NCI-H526 treated with DMSO at 0.1 percent for 48 hours (cell line): Measurements from ENCODE around the gene INMT.

Experiments used
- DNase-seq: peaks from one replicate; lab custom pipeline; 2025; lab: John Stamatoyannopoulos, UW

INMT gene

DNA sequence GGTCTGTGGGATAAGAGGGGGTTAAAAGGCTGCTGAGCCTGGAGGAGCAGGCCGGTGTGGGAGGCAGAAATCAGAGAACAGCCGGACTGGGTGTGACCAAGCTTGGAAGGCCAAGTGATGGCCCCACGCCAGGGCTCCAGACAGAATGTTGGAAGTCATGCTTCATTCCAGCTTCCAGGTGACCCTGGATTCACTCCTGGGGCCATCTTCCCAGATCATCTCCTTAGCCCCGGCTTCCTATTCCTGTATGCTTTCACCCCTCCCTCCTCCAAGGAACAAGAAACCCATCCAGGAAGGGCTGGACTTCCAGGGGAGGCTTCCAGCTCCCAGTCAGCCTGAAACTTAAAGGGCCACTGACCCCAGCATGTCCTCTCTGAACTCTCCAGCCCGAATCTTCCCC lies 1.0 kb downstream of the INMT start:
- DNase-seq = no peak

DNA sequence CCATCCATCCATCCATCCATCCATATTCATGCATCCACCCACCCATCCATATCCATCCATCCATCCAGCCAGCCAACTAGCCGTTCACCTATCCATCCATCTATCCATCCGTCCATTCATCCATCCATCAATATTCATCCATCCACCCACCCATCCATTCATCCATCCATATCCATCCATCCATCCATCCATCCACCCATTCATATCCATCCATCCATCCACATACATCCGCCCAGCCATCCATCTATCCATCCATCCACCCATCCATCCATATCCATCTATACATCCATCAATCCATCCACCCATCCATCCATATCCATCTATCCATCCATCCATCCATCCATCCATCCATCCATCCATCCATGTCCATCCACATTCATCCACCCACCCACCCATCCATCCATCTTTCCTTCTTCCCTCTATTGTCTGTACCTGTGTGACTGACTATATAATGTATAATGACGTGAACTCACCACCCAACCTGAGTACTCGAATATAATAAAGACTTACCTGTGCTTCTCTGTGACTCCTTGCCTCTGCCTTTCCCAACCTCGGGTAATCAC lies 2.5 kb downstream of the INMT start:
- DNase-seq = no peak

DNA sequence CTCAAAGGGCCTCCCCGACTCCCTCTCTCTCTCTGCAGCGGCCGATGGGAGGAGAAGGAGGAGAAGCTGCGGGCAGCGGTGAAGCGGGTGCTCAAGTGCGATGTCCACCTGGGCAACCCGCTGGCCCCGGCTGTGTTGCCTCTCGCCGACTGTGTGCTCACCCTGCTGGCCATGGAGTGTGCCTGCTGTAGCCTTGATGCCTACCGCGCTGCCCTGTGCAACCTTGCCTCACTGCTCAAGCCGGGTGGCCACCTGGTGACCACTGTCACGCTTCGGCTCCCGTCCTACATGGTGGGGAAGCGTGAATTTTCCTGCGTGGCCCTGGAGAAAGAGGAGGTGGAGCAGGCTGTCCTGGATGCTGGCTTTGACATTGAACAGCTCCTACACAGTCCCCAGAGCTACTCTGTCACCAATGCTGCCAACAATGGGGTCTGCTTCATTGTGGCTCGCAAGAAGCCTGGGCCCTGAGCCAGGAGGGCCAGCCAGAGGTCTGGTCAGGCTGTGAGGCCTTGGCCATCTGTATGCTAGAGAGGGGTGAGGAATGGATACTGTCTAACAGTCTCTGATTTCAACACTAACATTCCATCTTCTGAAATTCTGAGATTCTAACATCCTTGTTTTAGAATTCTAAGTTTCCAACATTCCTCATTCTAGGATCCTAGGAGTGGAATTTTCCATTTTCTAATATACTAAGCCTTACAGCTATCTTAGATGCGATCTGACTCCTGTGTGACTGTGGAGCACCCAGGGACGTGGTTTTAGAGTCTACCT lies 3.6 kb downstream of the INMT start:
- DNase-seq = no peak

DNA sequence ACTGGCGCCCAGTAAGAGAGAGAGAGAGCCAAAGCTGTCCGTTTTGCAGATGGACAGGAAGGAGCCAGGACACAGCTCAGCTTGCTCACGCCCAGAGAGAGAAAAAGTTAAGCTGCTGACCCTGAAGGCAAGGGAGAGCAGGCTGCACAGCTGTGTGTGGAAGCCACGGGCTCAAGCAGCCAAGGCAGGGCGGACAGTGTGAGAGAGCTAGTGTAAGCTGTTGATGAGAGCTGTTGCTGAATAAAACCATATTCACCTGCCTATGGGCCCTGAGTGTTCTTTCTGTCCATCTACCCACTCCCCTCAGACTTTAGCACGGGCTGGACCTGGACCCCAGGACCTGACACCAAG lies 5.4 kb downstream of the INMT start:
- no peak for DNase-seq

DNA sequence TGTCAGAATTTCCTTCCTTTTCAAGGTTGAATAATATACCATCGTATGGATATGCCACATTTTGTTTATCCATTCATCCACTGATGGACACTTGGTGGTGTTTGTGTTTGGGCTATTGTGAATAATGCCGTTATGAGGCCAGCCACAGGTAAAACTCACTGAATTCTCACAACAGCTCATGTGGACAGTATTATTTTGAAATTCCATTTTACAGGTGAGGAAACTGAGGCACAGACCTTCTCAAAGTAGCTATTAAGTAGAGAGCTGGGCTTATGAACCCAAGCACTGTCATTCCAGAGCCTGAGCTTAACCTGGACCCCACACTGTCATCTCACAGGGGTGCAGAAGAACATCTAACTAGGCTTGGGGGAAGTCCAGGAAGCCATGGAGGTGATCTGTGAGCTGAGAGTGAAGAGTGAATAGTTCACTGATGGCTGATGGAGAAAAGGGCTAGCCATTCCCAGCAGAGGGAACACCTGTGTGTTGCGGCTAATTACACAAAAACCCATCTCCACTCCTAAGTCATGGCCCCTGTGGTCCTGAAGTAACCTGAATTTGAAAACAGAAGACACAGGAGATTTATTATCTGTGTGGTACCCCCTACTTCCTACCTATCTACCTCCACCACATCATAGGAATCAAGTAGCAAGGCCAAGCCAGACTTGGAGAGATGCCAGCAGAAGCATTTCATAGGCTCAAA lies 8.7 kb downstream of the INMT start:
- no peak for DNase-seq

DNA sequence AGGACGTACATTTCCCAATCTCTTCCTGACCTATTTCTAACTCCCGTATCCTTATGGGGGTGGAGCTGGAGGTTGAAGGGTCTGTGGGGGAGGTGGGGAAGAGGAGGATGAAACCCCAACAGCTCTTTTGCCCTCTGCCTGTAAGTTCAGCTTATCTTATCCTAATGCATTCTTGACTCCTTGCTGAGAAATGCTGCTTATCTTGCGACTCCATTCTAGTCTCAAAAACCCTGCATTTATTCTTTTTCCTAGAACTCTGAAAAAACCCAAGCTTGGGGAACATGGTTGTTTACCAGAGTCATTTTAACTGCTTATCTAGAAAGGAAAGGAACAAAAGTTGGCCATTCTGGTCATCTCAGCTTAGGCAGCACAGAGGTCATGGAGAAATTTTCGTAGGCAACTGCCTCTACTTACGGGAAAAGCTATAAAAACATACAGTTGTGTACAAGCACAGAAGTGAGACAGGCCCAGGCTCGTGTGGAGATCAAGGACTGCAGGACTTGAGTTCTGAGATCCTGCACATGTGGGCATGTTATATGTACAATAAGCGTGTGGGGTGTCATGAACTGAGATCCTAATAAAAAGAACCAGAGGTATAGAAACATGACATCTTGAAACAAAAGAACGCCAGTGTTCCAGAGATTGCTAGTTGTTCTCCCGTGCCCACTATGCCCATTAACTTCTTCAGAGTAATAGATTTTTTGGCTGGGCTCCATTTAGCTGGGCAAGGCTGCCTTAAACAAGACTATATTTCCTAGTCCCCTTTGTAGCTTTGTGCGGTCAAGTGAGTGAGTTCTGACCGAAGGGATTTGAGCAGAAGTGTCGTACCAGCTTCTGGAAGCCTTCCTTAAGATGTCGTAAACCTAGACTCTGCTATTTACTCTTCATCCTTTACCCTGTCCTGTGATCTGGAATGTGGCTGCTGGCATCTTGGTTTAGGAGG lies 9.6 kb downstream of the INMT start:
- no peak for DNase-seq

DNA sequence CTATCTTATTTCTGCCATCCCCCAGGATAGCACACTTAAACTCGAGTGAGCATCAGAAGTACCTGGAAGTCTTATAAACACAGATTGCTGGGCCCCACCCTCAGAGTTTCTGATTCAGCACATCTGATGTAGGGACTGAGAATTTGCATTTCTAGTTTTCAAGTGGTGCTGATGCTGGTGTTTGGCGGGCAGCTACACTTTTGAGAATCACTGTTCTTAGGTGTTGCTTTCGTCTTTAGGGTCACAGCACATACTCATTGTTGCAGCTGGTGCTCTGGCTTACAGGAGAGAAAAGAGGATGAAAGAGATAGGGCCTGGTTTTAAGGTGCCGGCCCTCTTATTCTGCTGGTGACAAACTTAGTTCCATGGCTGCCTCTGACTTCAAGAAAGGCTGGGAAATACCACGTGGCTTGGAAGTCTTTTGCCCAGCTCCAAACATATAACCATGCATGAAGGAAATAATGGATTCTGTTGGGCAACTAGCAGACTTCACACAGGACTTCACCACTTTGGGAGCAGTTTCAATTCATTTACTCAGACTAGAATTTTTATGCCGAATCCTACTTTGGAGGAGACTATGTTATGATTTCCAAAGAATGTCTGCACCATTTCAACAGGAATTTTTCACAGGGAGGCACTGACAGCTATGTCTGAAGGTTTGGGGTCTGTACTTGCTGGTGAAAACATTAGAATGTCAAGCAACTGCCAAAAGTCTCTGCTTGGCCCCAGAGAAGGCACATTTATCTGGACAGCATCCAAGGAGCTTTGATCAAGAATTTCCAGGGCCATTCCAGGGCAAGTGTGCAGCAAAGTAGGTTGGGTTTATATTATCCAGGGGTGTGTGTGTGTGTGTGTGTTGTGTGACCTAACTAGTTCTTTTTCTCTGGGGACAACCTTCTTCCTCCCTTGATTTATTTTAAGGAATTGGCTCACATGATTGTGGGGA lies 12.4 kb downstream of the INMT start:
- DNase-seq = no peak

DNA sequence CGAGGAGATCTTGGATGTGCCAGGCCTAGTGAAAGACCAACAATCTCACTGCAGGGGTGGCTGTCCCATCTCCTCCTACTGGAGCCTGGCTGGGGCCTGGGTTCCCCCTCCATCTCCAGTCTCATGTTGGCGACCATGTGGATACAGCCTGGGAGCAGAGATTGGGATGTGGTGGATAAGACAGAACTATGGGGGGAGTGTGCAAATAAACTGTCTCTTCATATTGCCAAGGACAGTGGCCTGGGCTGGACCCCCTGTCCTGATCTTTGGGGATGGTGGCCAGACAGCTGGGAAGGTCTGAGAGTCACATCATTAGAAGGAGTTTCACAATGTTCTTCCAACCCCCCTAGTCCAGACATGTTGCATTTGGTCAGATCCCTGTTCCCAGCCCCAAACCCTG lies 13.5 kb downstream of the INMT start:
- no peak for DNase-seq

DNA sequence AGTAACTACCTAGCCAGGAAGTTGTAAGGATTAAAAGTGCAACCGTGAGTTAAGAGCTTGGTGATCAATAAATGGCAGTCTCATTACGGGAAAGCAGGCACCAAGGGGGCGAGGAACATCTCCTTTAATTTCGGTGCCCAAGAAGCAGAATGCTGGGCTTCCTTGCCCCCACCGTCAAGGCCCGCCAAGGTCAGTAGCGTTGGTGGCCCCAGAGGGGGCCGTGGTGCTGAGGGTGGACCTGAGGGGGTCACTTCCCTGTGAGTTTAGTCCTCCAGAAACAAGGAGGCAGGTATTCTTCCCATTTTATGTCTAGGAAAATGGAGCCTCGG lies 18.9 kb downstream of the INMT start:
- no peak for DNase-seq

DNA sequence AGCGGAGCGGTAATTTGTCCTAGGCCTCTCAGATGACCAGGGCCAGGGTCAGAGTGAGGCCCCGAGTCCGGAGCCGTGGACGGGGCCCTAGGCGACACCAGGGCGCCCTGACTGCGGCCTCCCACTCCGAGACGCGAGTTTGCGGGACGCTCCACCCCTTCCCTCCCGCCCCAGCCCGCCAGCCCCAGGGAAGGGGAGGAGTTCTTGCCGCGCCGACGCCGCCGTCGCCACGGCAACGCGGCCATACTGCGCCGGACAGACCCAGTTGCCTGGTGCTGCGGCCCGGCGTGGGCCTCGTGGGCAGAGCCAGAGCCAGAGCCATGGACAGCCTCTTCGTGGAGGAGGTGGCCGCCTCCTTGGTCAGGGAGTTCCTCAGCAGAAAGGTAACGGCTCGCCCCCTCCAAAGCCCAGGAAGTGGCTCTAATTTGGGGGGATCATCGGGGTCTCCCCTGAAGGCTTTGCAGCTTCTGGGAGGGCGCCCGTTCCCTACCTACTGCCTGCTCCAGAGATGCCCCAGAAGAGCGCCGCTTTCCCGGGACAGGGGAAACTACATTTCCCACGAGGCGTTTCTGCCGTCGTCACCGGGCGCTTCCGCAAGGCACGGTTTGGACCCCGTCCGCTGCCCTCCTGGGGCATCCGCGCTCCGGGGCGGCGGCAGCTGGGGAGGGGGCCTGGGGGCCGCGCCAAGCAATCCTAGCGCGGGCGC lies 19.4 kb downstream of the INMT start, which contains the start of gene MINDY4:
Gene MINDY4, plus strand, starts transcription at position 244 of the 706 bp plus-strand sequence. Its CDS starts 77 bp downstream, at position 321.
- peak; percentile 77 for DNase-seq

- DNase-seq = no peak
Measured at GRCh38 chr7:30771880-30772425, 20.0 kb downstream of the INMT start.

DNA sequence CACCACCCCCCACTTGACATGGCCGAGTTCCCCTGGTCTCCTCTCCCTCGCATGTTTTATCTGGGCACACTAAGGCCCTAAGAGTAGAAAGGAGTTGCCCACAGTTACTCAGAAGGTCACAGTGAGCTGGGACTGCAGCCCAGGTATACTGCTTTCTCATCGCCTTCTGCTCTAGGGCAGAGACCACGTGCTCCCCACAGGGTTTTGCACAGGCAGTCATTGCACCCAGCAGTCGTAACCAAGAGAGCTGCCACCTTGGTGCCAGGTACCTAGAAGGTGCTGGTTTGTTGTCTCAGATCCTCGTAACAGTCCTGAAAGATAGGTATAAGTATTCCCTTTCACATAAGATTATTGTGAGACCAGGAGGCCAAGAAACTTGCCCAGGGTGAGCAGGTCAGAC lies 21.0 kb downstream of the INMT start:
- no peak for DNase-seq

GRCh38 chr7:30775992-30776391 lies 24.1 kb downstream of the INMT start:
- DNase-seq = no peak

GRCh38 chr7:30776971-30777370 lies 25.0 kb downstream of the INMT start:
- DNase-seq = no peak

DNA sequence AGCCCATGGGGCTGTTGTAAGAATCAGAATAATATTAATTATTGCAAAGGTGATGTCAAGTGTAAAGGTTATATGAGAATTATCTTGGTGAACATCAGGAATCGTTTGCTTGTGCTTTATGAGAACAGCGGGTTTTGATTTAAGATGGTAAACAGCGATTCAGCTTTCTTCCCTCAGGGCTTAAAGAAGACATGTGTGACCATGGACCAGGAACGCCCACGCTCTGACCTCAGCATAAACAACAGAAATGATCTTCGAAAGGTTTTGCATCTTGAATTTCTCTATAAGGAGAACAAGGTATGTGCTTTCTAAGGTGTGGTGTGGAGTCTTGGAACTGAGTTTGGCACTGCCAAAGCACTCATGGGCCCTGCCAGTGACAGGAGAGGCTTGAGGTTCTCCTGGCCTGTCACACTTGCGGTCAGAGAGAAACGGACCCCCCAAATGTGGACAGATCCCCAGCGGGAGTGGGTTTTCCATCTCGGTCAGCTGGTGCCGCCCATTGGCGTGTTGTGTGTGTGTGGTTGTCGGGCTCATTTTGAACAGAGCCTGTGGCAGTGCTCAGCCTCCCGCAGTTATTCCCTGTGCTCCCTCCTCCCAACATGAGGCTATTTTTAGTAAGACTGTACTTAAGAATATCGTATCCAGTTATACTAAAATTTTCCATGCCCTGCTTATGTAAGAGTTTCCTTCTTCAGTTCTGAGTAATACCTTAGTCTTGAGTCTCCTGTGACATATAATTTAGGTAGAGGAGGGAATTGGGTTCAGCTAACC lies 26.5 kb downstream of the INMT start:
- DNase-seq = no peak

DNA sequence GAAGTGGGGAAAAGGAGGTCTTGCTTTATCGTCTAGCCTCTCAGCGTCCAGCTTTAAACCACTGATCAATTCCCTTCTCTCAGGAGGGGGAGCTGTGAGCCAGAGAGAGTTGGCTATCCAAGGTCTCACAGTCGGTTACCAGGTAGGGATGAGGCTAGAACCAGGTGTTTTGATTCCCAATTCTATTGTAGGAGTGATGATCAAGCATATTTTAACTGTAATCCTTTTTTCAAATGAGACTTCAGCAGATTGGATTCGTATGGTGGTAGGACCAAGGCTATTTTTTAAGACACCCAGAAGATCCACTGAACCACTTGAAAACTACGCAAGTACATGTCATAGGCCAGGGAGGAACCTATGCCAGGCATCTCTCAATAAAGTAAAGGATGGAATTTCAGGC lies 27.6 kb downstream of the INMT start:
- DNase-seq = no peak

GRCh38 chr7:30780941-30781340 lies 29.0 kb downstream of the INMT start:
- no peak for DNase-seq

GRCh38 chr7:30782690-30783089 lies 30.8 kb downstream of the INMT start:
- DNase-seq = no peak

- no peak for DNase-seq
Measured at GRCh38 chr7:30785786-30786185, 33.9 kb downstream of the INMT start.

DNA sequence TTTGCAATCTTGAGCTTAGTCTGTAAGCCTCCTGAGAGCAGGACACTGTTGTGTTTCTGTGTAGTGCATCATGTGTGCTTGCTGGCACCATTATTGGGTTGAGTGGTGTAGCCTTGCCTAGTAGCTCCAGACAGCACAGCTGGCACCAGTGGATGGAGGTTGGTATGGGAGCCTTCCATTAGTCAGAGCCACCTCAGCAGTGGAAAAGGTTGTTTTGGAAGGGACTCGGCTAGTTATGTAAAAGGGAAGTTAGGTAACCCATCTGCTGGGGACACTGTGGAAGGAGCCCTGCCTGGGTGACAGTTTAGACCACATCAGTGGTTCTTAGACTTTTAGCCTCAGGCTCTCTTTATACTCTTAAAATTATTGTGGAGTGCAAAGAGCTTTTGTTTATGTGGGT lies 35.6 kb downstream of the INMT start:
- DNase-seq = no peak
